ENCODE data around the gene CEP126.
"Not testable (repeated sequence)": the region's sequence is repeated elsewhere in the genome, so short reads cannot be mapped to it uniquely, and the experiment has no call there.

The CEP126 gene

DNA sequence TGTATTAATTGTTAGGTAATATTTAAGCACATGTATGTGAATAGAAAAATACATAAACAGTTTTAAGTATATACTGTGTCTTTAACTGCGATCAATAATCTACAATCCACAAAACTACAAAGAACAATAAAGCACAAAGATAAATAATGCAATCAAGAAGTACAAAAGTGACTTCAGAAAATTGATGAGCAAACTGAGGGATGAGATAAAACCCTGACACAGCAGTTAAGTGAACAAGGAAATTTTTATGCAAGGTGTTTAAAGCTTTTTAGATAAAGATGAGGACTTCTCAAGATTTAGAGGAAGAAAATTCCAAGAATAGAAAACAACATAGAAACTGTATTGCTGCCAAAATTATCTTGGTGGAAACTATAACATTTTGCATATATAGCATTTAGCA lies 60.0 kb downstream of the CEP126 start:
- Histone ChIP-seq H3K36me3 (ENCODE audit: control insufficient read depth, insufficient read depth, low read length) (no peaks in the 10 kb centered on the region), H3K4me1 (ENCODE audit: control insufficient read depth, insufficient read depth, low read length) (no peaks in the 10 kb centered on the region), H3K4me3 (ENCODE audit: low read depth, low read length) (no peak overlapping the region), H3K27me3 (ENCODE audit: control insufficient read depth, insufficient read depth, low read length) (no peaks in the 10 kb centered on the region), H3K9me3 (ENCODE audit: control insufficient read depth, insufficient read depth, low read depth, low read length) (no peaks in the 10 kb centered on the region), H3K9ac (ENCODE audit: low read length) (no peak overlapping the region), H3K27ac (ENCODE audit: low read depth, low read length) (no peak overlapping the region)

DNA sequence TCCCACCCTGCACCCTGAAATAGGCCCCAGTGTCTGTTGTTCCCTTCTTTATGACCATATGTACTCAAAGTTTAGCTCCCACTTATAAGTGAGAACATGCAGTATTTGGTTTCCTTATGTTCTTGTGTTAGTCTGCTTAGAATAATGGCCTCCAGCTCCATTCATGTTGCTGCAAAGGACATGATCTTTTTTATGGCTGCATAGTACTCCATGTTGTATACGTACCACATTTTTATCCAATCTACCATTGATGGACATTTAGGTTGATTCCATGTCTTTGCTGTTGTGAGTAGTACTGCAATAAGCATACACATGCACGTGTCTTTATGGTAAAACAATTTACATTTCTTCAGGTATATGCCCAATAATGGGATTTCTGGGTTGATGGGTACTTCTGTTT lies 60.9 kb downstream of the CEP126 start:
- H3K4me3 ChIP-seq (ENCODE audit: low read depth, low read length), result no peak overlapping the region
- no peak overlapping the region for H3K9ac ChIP-seq (ENCODE audit: low read length)
- no peak overlapping the region for H3K27ac ChIP-seq (ENCODE audit: low read depth, low read length)
- no peaks in the 10 kb centered on the region for H3K9me3 ChIP-seq (ENCODE audit: control insufficient read depth, insufficient read depth, low read depth, low read length)
- no peaks in the 10 kb centered on the region for H3K4me1 ChIP-seq (ENCODE audit: control insufficient read depth, insufficient read depth, low read length)
- H3K27me3 ChIP-seq (ENCODE audit: control insufficient read depth, insufficient read depth, low read length), result no peaks in the 10 kb centered on the region
- H3K36me3 ChIP-seq (ENCODE audit: control insufficient read depth, insufficient read depth, low read length), result no peaks in the 10 kb centered on the region

DNA sequence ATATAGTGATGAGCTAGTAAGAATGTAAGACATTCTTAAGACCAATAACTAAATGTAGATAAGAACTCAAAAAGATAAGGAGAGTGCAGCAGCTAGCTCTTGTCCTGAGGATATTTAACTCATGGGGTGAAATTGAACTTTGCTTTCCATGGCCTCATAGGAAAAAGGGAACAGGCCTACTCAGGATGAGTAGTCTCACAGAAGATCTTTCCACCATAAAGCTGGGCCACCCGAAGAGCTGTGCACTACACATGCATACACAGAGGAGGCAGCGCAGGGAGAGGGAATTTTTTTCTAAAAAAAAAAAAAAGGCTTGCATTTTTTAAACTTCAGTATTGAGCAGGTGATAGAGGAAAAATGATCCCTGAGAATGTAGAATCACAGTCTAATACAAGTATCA lies 72.6 kb downstream of the CEP126 start:
- Histone ChIP-seq H3K4me3 (ENCODE audit: low read depth, low read length) (no peak overlapping the region), H3K4me1 (ENCODE audit: control insufficient read depth, insufficient read depth, low read length) (no peaks in the 10 kb centered on the region), H3K9ac (ENCODE audit: low read length) (no peak overlapping the region), H3K9me3 (ENCODE audit: control insufficient read depth, insufficient read depth, low read depth, low read length) (no peaks in the 10 kb centered on the region), H3K27me3 (ENCODE audit: control insufficient read depth, insufficient read depth, low read length) (no peaks in the 10 kb centered on the region), H3K27ac (ENCODE audit: low read depth, low read length) (no peak overlapping the region), H3K36me3 (ENCODE audit: control insufficient read depth, insufficient read depth, low read length) (no peaks in the 10 kb centered on the region)

DNA sequence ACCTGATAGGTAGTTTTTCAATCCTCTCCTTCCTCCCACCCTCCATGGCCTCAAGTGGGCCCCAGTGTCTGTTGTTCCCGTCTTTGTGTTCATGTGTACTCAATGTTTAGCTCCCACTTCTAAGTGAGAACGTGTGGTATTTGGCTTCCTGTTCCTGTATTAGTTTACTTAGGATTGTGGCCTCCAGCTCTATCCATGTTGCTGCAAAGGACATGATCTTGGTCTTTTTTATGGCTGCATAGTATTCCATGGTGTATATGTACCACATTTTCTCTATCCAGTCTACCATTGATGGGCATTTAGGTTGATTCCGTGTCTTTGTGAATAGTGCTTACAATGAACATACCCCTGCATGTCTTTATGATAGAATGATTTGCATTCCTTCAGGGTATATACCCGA lies 78.4 kb downstream of the CEP126 start:
- no peak overlapping the region for H3K4me3 ChIP-seq (ENCODE audit: low read depth, low read length)
- H3K27me3 ChIP-seq (ENCODE audit: control insufficient read depth, insufficient read depth, low read length), result no peaks in the 10 kb centered on the region
- H3K36me3 ChIP-seq (ENCODE audit: control insufficient read depth, insufficient read depth, low read length), result no peaks in the 10 kb centered on the region
- H3K27ac ChIP-seq (ENCODE audit: low read depth, low read length), result no peak overlapping the region
- H3K4me1 ChIP-seq (ENCODE audit: control insufficient read depth, insufficient read depth, low read length), result no peaks in the 10 kb centered on the region
- no peak overlapping the region for H3K9ac ChIP-seq (ENCODE audit: low read length)
- H3K9me3 ChIP-seq (ENCODE audit: control insufficient read depth, insufficient read depth, low read depth, low read length), result no peaks in the 10 kb centered on the region

DNA sequence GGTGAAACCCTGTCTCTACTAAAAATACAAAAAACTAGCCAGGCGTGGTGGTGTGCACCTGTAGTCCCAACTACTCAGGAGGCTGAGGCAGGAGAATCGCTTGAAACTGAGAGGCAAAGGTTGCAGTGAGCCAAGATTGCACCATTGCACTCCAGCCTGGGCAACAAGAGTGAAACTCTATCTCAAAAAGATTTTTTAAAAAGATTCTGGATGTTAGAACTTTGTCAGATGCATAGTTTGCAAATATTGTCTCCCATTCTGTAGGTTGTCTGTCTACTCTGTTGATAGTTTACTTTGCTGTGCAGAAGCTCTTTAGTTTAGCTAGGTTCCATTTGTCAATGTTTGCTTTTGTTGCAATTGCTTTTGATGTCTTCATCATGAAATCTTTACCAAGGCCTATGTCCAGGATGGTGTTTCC lies 79.3 kb downstream of the CEP126 start:
- not testable (repeated sequence) for H3K36me3 ChIP-seq (ENCODE audit: control insufficient read depth, insufficient read depth, low read length); H3K27me3 ChIP-seq (ENCODE audit: control insufficient read depth, insufficient read depth, low read length); H3K9ac ChIP-seq (ENCODE audit: low read length); H3K4me3 ChIP-seq (ENCODE audit: low read depth, low read length); H3K4me1 ChIP-seq (ENCODE audit: control insufficient read depth, insufficient read depth, low read length); H3K9me3 ChIP-seq (ENCODE audit: control insufficient read depth, insufficient read depth, low read depth, low read length); H3K27ac ChIP-seq (ENCODE audit: low read depth, low read length)

DNA sequence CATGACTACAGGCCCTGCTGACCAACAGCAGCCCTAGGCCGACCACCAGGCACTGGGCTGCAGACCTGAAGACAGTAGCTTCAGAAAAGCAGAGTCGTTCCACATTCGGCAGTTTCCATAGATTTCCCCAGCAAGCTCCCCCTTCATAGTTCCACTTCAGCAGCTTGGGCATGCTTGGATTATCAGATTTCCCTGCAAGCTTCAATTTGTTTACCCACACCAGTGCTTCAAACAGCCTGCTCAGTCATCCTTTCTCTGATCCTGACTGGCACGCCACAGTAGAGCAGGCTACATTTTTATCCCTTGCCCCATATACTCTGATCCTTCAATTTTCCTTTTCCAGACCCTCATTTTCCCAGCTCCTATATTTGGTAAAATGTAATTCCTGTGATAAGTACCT lies 81.3 kb downstream of the CEP126 start:
- H3K27ac ChIP-seq (ENCODE audit: low read depth, low read length), result no peak overlapping the region
- no peaks in the 10 kb centered on the region for H3K36me3 ChIP-seq (ENCODE audit: control insufficient read depth, insufficient read depth, low read length)
- no peak overlapping the region for H3K9ac ChIP-seq (ENCODE audit: low read length)
- no peaks in the 10 kb centered on the region for H3K4me1 ChIP-seq (ENCODE audit: control insufficient read depth, insufficient read depth, low read length)
- H3K27me3 ChIP-seq (ENCODE audit: control insufficient read depth, insufficient read depth, low read length), result no peaks in the 10 kb centered on the region
- H3K4me3 ChIP-seq (ENCODE audit: low read depth, low read length), result no peak overlapping the region
- H3K9me3 ChIP-seq (ENCODE audit: control insufficient read depth, insufficient read depth, low read depth, low read length), result no peaks in the 10 kb centered on the region

DNA sequence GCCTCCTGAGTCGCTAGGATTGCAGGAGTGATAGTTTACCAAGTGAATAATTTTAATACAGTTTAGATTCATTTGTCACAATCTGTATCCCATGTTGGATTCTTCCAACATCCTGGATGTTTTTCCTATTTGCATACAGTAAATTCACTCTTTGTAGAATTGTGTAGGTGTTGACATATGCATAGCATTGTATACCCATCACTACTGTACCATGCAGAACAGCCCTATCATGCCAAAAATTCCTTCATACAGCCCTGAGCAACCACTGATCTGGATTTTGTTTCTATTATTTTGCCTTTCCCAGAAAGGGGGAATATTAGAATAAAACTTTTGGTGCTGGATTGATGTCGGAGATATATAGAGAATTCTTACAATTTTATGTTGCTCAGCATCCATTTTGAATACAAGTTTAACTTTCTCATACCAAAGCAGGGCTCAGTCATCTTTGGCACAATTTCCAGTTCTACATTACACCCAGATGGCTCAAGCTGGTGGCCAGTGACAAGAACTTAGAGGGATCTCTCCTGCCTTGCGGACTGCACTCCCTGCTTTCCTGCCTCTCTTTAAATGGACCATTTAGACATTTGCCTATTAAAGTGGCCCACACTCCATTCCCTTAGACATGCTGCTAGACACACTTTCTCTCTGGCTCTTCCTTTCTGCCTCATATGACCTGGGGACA lies 87.0 kb downstream of the CEP126 start:
- Histone ChIP-seq H3K36me3 (ENCODE audit: control insufficient read depth, insufficient read depth, low read length) (no peaks in the 10 kb centered on the region), H3K4me1 (ENCODE audit: control insufficient read depth, insufficient read depth, low read length) (no peaks in the 10 kb centered on the region), H3K4me3 (ENCODE audit: low read depth, low read length) (no peak overlapping the region), H3K27ac (ENCODE audit: low read depth, low read length) (no peak overlapping the region), H3K27me3 (ENCODE audit: control insufficient read depth, insufficient read depth, low read length) (no peaks in the 10 kb centered on the region), H3K9me3 (ENCODE audit: control insufficient read depth, insufficient read depth, low read depth, low read length) (no peaks in the 10 kb centered on the region), H3K9ac (ENCODE audit: low read length) (no peak overlapping the region)

DNA sequence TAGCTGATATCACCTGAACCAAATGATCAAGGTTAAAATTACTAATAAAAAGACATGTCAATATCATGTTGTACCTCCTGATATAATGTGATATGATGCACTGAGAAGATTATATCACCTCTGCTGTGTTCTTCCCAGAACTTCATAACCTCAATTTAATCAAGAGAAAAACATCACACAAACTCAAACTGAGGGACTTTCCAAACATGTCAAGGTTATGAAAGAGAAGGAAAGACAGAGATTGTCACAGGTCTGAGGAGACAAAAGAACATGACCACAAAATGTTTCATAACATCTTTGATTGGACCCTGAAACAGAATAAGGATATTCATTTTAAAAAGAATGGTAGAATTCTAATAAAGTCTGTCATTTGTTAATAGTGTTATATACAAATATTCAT lies 89.4 kb downstream of the CEP126 start:
- Histone ChIP-seq H3K36me3 (ENCODE audit: control insufficient read depth, insufficient read depth, low read length) (no peaks in the 10 kb centered on the region), H3K27ac (ENCODE audit: low read depth, low read length) (no peak overlapping the region), H3K9ac (ENCODE audit: low read length) (no peak overlapping the region), H3K27me3 (ENCODE audit: control insufficient read depth, insufficient read depth, low read length) (no peaks in the 10 kb centered on the region), H3K9me3 (ENCODE audit: control insufficient read depth, insufficient read depth, low read depth, low read length) (no peaks in the 10 kb centered on the region), H3K4me1 (ENCODE audit: control insufficient read depth, insufficient read depth, low read length) (peaks cover 3% of the 10 kb centered on the region; the same call in 1 of the 2 replicates), H3K4me3 (ENCODE audit: low read depth, low read length) (no peak overlapping the region)

DNA sequence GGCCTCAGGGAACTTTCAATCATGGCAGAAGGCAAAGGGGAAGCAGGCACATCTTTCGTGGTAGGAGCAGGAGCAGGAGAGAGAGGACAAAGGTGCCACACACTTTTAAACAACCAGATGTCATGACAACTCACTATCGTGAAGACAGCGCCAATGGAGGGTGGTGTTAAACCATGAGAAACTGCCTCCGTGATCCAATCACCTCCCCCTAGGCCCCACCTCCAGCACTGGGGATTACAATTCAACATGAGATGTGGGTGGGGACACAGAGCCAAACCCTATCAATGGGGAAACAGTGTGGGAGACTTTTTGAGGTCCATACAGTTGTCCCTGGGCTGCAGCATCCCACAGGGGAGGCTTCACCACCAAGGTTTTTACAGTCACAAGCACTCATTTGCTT lies 90.5 kb downstream of the CEP126 start:
- Histone ChIP-seq H3K4me1 (ENCODE audit: control insufficient read depth, insufficient read depth, low read length) (peaks cover 7% of the 10 kb centered on the region; the same call in 1 of the 2 replicates), H3K4me3 (ENCODE audit: low read depth, low read length) (no peak overlapping the region), H3K9ac (ENCODE audit: low read length) (no peak overlapping the region), H3K27me3 (ENCODE audit: control insufficient read depth, insufficient read depth, low read length) (no peaks in the 10 kb centered on the region), H3K9me3 (ENCODE audit: control insufficient read depth, insufficient read depth, low read depth, low read length) (no peaks in the 10 kb centered on the region), H3K36me3 (ENCODE audit: control insufficient read depth, insufficient read depth, low read length) (no peaks in the 10 kb centered on the region), H3K27ac (ENCODE audit: low read depth, low read length) (no peak overlapping the region)

DNA sequence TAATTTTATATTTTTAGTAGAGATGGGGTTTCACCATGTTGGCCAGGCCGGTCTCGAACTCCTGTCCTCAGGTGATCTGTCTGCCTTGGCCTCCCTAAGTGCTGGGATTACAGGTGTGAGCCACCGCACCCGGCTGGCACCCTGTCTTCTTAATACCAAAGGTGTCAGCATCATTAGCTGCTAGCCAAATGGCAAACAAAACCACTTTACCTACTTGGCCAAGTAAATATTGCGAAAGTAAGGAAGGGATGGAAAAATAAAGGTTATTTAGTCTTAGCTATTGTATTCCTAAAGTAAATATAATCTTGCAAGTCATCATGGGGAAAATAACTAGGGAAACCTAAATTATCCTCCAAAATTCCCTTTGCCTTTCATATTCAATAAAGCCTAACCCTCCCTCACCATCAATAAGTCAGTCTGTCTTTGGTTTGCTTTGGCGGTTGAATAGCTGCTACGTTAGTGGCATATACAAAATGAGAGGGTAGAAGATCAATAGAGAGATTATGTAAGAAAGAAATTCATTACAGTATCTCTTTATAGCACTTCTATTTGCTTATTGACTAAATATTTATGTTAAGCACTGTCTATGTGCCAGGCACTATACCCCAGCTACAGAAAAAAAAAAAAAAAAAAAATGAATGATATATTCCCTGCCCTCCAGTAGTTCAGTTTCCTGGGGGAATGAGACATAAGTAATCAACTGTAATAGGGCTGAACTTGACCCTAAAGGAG lies 92.2 kb downstream of the CEP126 start:
- peaks cover 17% of the 10 kb centered on the region; the same call in 1 of the 2 replicates for H3K4me1 ChIP-seq (ENCODE audit: control insufficient read depth, insufficient read depth, low read length)

DNA sequence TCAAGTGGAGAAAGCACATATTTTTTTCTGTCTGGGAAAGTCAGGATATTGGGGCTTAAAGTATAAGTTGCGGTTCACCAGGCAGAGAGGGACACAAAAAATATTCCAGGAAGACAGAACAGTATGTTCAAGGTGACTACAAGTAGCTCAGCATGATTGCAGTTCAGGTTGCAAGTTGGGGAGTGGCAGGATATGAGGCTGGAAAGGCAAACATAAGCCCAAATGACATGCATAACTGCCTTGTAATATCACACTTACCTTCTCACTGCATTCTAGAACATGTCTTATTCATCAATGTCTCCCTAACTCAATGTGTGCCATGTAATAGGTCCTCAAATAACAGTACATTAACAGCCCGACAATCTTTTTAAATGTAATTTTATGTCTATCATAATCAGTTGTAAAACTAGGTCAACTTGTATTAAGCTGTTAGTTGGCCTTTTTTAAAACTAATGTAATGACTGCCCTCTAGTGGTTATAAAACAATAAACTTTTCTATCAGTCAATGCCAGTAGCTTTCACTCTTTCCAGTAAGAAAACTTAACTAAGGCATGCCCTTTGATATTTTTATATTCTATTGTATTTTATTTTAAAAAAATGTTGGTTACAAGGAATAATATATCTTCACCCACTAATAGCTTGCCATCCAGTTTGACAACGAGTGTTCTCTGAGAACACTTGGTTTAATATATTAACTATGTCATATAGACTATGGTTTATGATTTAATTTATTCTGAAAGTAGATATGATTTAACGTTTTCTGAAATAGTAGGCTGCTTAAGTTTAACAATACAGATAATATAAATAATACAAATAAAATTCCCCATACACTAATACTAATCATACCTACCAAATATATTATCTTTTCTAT lies 93.0 kb downstream of the CEP126 start:
- Histone ChIP-seq H3K9me3 (ENCODE audit: control insufficient read depth, insufficient read depth, low read depth, low read length) (no peaks in the 10 kb centered on the region), H3K4me3 (ENCODE audit: low read depth, low read length) (no peak overlapping the region), H3K36me3 (ENCODE audit: control insufficient read depth, insufficient read depth, low read length) (no peaks in the 10 kb centered on the region), H3K27ac (ENCODE audit: low read depth, low read length) (no peak overlapping the region), H3K27me3 (ENCODE audit: control insufficient read depth, insufficient read depth, low read length) (no peaks in the 10 kb centered on the region), H3K9ac (ENCODE audit: low read length) (no peak overlapping the region), H3K4me1 (ENCODE audit: control insufficient read depth, insufficient read depth, low read length) (peaks cover 17% of the 10 kb centered on the region; the same call in 1 of the 2 replicates)

More for the DNA sequence above, 92.2 kb downstream of the CEP126 start:
- H3K36me3 ChIP-seq (ENCODE audit: control insufficient read depth, insufficient read depth, low read length), result no peaks in the 10 kb centered on the region
- no peaks in the 10 kb centered on the region for H3K9me3 ChIP-seq (ENCODE audit: control insufficient read depth, insufficient read depth, low read depth, low read length)
- H3K4me3 ChIP-seq (ENCODE audit: low read depth, low read length), result no peak overlapping the region
- no peak overlapping the region for H3K9ac ChIP-seq (ENCODE audit: low read length)
- no peaks in the 10 kb centered on the region for H3K27me3 ChIP-seq (ENCODE audit: control insufficient read depth, insufficient read depth, low read length)
- no peak overlapping the region for H3K27ac ChIP-seq (ENCODE audit: low read depth, low read length)

All from HUES6 (cell line).